ENCODE results near the gene TBX6. TPM values are rescaled to one million over a fixed set of nuclear protein-coding genes. Genes with fewer than 3 reads are reported as not detected.

Gene TBX6
- total and polyA plus RNA-seq, 2 donors (not counting 3 experiments of a cell fraction or from before 2014, with no cell fraction given): 0.40 to 0.60 TPM

DNA sequence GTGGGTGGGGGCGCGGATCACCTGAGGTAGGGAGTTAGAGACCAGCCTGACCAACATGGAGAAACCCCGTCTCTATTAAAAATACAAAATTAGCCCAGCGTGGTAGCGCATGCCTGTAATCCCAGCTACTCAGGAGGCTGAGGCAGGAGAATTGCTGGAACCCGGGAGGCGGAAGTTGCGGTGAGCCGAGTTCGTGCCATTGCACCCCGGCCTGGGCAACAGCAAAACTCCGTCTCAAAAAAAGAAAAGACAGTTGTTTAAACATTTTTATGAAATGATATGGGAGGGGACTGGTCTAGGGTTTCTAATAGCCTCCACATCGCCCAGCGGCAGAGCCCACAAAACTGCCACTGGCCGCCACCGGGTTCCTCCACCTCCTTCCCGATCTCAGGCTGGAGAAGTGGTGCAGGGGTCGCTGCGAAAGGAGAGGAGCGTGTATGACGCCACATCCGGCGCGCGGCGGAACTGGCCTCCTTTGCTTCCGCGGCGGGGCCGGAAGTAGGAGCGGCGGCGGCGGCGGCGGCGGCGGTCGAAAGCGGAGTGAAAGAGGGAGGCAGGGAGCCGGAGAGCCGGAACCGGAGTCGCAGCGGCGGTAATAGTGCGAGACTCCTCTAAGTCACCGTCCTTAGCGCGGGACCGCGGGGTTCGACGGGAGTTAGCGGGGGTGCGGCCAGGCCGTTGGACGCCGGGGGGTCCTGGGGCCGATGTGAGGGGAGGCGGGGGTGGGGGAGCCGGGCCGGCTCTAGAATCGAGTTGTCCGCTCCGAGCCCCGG, 16.0 kb downstream of the TBX6 start, which contains the start of gene PPP4C:
TSS of gene PPP4C (plus strand) at position 492 of the 773 bp plus-strand sequence. CDS start 384 bp downstream, outside the sequence.
- intact Hi-C loops (cut with micrococcal nuclease): loop anchor here (1.0 to 2.0 kb wide), 2 partner anchors 10 to 15 kb away; partner anchors contain the start of genes ALDOA and TBX6
- peak within 1 kb of the TSS; percentile 90 for H3K4me2 ChIP-seq (ENCODE audit: insufficient read depth, low read length)
- peak within 1 kb of the TSS; percentile 58 to 78 (median 76) for H3K4me3 ChIP-seq (replicated peaks in 1 of 3; ENCODE audit: insufficient read depth in 1 of 3, low read depth in 1 of 3, low read length in 3 of 3)
- H3K4me1 ChIP-seq (ENCODE audit: control insufficient read depth, extremely low read depth, insufficient read depth, low read length): peaks cover 24% of the 10 kb centered on the region
- dilution Hi-C loops (cut with MboI; ENCODE audit: extremely low pct_ligation_motif_present, low sequenced_read_pairs): no loop called here
- H3K9me1 ChIP-seq (replicated peaks; ENCODE audit: control insufficient read depth, extremely low read depth, insufficient read depth, low read length): no peaks in the 10 kb centered on the region
- peak within 1 kb of the TSS; percentile 81 for H3K27ac ChIP-seq (ENCODE audit: insufficient read depth, low read depth, low read length)
- H3K36me3 ChIP-seq (ENCODE audit: control insufficient read depth in 2 of 2, extremely low read depth in 1 of 2, insufficient read depth in 2 of 2, low read length in 2 of 2): peaks cover 13 to 29% of the 10 kb centered on the region in 2 experiments
- no peaks in the 10 kb centered on the region for H3K9me3 ChIP-seq (replicated peaks; ENCODE audit: control insufficient read depth, insufficient read depth, low read length)
- POLR2A ChIA-PET: interaction anchor here (1.9 to 2.9 kb wide), 2 partner anchors 10 to 17 kb away, joined by 4 to 14 read pairs; partner anchors contain the start of gene ALDOA
- FAIRE-seq (peak; percentile 84), DNase-seq (ENCODE audit: low read depth, low spot score) (peak; percentile 85)
- H3K9ac ChIP-seq (replicated peaks; ENCODE audit: extremely low read depth, insufficient read depth, low read length): peak within 1 kb of the TSS; percentile 88
- peak within 1 kb of the TSS; percentile 43 for H2AFZ ChIP-seq (ENCODE audit: low read depth, low read length)
- H3K79me2 ChIP-seq (ENCODE audit: control insufficient read depth, insufficient read depth, low read length): peaks cover 43% of the 10 kb centered on the region
- TSS peak; percentile 94 for BruUV-seq (replicated peaks)
- CTCF ChIA-PET: interaction anchor here (0.6 to 3.2 kb wide), 7 partner anchors 10 to 433 kb away, joined by 3 to 33 read pairs (median 4); partner anchors contain the start of genes ALDOA and TBX6
- H4K20me1 ChIP-seq (replicated peaks; ENCODE audit: control insufficient read depth, extremely low read depth, insufficient read depth, low read length): no peaks in the 10 kb centered on the region
- TF ChIP-seq, protein P1, sequence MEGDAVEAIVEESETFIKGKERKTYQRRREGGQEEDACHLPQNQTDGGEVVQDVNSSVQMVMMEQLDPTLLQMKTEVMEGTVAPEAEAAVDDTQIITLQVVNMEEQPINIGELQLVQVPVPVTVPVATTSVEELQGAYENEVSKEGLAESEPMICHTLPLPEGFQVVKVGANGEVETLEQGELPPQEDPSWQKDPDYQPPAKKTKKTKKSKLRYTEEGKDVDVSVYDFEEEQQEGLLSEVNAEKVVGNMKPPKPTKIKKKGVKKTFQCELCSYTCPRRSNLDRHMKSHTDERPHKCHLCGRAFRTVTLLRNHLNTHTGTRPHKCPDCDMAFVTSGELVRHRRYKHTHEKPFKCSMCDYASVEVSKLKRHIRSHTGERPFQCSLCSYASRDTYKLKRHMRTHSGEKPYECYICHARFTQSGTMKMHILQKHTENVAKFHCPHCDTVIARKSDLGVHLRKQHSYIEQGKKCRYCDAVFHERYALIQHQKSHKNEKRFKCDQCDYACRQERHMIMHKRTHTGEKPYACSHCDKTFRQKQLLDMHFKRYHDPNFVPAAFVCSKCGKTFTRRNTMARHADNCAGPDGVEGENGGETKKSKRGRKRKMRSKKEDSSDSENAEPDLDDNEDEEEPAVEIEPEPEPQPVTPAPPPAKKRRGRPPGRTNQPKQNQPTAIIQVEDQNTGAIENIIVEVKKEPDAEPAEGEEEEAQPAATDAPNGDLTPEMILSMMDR (IDR thresholded peaks at IDR 0.05; ENCODE audit: extremely low read depth in 1 of 2, insufficient read depth in 1 of 2, low read depth in 1 of 2, low read length in 2 of 2): no peak
- TF ChIP-seq POLR2AphosphoS5 (IDR thresholded peaks at IDR 0.05; ENCODE audit: insufficient read depth, low read depth, low read length) (peak; percentile 73), POLR2A (IDR thresholded peaks at IDR 0.05; ENCODE audit: low read depth, low read length) (peak; percentile 97)
- H3K27me3 ChIP-seq (ENCODE audit: control insufficient read depth in 2 of 2, insufficient read depth in 2 of 2, low read length in 2 of 2): no peaks in the 10 kb centered on the region
